Mucosa of rectum (tissue), 2 donors: ENCODE data around the gene DCAF5.

Source experiments
- H3K27ac ChIP-seq, 2 donors: one replicate each; pipeline ENCODE4 v1.7.0; 2013; ENCODE audit warnings: inconsistent platforms in 2 of 2, low read depth in 2 of 2, low read length in 2 of 2
- H3K27me3 ChIP-seq, 2 donors: one replicate each; pipeline ENCODE4 v1.7.0; 2013; ENCODE audit warnings: low read length in 2 of 2; ENCODE audit not compliant: control insufficient read depth in 2 of 2, insufficient read depth in 2 of 2
- H3K36me3 ChIP-seq, 2 donors: one replicate each; pipeline ENCODE4 v1.7.0; 2013; ENCODE audit warnings: low read length in 2 of 2; ENCODE audit not compliant: control insufficient read depth in 2 of 2, insufficient read depth in 2 of 2
- H3K4me1 ChIP-seq, 2 donors: one replicate each; pipeline ENCODE4 v1.7.0; 2013; ENCODE audit warnings: low read length in 2 of 2, mild to moderate bottlenecking in 1 of 2; ENCODE audit not compliant: control insufficient read depth in 2 of 2, insufficient read depth in 2 of 2
- H3K4me3 ChIP-seq, 2 donors: one replicate each; pipeline ENCODE4 v1.7.0; 2013; ENCODE audit warnings: low read length in 2 of 2
- H3K9ac ChIP-seq, 2 donors: one replicate each; pipeline ENCODE4 v1.7.0; 2013; ENCODE audit warnings: low read length in 2 of 2, low read depth in 1 of 2, mild to moderate bottlenecking in 1 of 2
- H3K9me3 ChIP-seq, 2 donors: one replicate each; pipeline ENCODE4 v1.7.0; 2013; ENCODE audit warnings: low read length in 2 of 2; ENCODE audit not compliant: control insufficient read depth in 2 of 2
- donor health status: healthy.
- donor health status: Normal muscosa, but diverticular disease.

The DCAF5 gene

GRCh38 chr14:69059658-69060623 is 93.0 kb downstream of the DCAF5 start:
- Histone ChIP-seq H3K36me3 (peaks cover 35 to 39% of the 10 kb centered on the region in 2 donors), H3K4me3 (no peak overlapping the region), H3K9ac (no peak overlapping the region), H3K9me3 (no peaks in the 10 kb centered on the region), H3K27me3 (no peaks in the 10 kb centered on the region), H3K27ac (no peak overlapping the region), H3K4me1 (no peaks in the 10 kb centered on the region)

- no peak overlapping the region for H3K4me3 ChIP-seq
- H3K36me3 ChIP-seq, result peaks cover 32 to 54% of the 10 kb centered on the region in 2 donors
- no peak overlapping the region for H3K9ac ChIP-seq
- no peak overlapping the region for H3K27ac ChIP-seq
- H3K27me3 ChIP-seq, result no peaks in the 10 kb centered on the region
- H3K4me1 ChIP-seq, result no peaks in the 10 kb centered on the region
- H3K9me3 ChIP-seq, result no peaks in the 10 kb centered on the region
These were observed 96.7 kb downstream of the DCAF5 start for GRCh38 chr14:69055999-69056788.

- no peak overlapping the region for H3K4me3 ChIP-seq
- H3K4me1 ChIP-seq, result peaks cover 0 to 3% of the 10 kb centered on the region in 2 donors
- H3K27ac ChIP-seq, result no peak overlapping the region
- no peak overlapping the region for H3K9ac ChIP-seq
- H3K9me3 ChIP-seq, result no peaks in the 10 kb centered on the region
- H3K36me3 ChIP-seq, result peaks cover 30 to 46% of the 10 kb centered on the region in 2 donors
- no peaks in the 10 kb centered on the region for H3K27me3 ChIP-seq
These were observed 97.8 kb downstream of the DCAF5 start for GRCh38 chr14:69055125-69055524.

GRCh38 chr14:69054030-69054429 is 98.9 kb downstream of the DCAF5 start:
- peaks cover 0 to 5% of the 10 kb centered on the region in 2 donors for H3K4me1 ChIP-seq
- H3K27ac ChIP-seq, result no peak overlapping the region
- no peaks in the 10 kb centered on the region for H3K9me3 ChIP-seq
- H3K27me3 ChIP-seq, result no peaks in the 10 kb centered on the region
- no peak overlapping the region for H3K9ac ChIP-seq
- no peak overlapping the region for H3K4me3 ChIP-seq
- H3K36me3 ChIP-seq, result peaks cover 28 to 46% of the 10 kb centered on the region in 2 donors

DNA sequence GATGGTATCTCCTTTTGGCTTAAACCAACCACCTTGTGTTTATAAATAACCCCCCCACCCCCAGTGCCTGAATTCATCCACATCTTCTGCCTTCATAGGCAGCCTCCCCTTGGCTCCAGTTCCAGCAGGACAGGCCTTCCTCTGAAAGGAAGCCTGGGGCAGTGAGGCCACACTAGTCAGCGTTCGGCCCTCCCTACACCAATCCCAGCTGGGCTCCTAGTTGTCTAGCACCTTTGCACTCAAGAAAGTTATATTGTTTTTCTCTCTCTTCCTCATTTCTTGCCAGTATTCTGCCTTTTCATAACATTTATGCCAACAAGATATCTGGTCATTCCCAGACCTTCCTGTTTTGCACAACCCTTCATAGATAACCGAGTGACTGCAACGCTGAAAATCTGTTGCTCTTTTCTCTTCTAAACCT is 100.7 kb downstream of the DCAF5 start:
- Histone ChIP-seq H3K27me3 (no peaks in the 10 kb centered on the region), H3K4me1 (peaks cover 0 to 5% of the 10 kb centered on the region in 2 donors), H3K9ac (no peak overlapping the region), H3K27ac (no peak overlapping the region), H3K36me3 (peaks cover 23 to 40% of the 10 kb centered on the region in 2 donors), H3K4me3 (no peak overlapping the region), H3K9me3 (no peaks in the 10 kb centered on the region)

- H3K27me3 ChIP-seq, result no peaks in the 10 kb centered on the region
- no peak overlapping the region for H3K27ac ChIP-seq
- H3K4me1 ChIP-seq, result peaks cover 4 to 8% of the 10 kb centered on the region in 2 donors
- H3K36me3 ChIP-seq, result peaks cover 19 to 31% of the 10 kb centered on the region in 2 donors
- H3K9ac ChIP-seq, result no peak overlapping the region
- H3K4me3 ChIP-seq, result no peak overlapping the region
- no peaks in the 10 kb centered on the region for H3K9me3 ChIP-seq
These were observed 102.4 kb downstream of the DCAF5 start for GRCh38 chr14:69050240-69051184.

GRCh38 chr14:69049675-69050074 is 103.2 kb downstream of the DCAF5 start:
- H3K4me1 ChIP-seq, result peaks cover 6 to 14% of the 10 kb centered on the region in 2 donors
- peaks cover 13 to 23% of the 10 kb centered on the region in 2 donors for H3K36me3 ChIP-seq
- H3K27ac ChIP-seq, result no peak overlapping the region
- H3K9me3 ChIP-seq, result no peaks in the 10 kb centered on the region
- H3K4me3 ChIP-seq, result no peak overlapping the region
- no peak overlapping the region for H3K9ac ChIP-seq
- no peaks in the 10 kb centered on the region for H3K27me3 ChIP-seq

DNA sequence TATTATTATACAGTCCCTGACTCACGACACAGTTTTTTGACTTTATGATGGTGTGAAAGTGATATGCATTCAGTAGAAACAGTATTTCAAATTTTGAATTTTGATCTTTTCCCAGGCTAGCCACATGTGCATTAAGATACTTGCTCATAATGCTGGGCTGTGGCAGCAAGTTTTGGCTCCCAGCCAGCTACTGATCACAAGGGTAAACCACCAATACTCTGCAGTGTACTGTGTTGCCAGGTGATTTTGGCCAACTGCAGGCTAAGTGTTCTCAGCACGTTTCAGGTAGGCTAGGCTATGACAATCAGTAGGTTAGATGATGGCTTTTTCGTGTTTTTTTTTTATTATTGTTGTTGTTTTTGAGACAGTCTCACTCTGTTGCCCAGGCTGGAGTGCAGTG is 104.5 kb downstream of the DCAF5 start:
- H3K27ac ChIP-seq, result no peak overlapping the region

GRCh38 chr14:69047255-69047654 is 105.7 kb downstream of the DCAF5 start:
- Histone ChIP-seq H3K36me3 (peaks cover 0 to 1% of the 10 kb centered on the region in 2 donors), H3K9me3 (no peaks in the 10 kb centered on the region), H3K4me3 (no peak overlapping the region), H3K27me3 (no peaks in the 10 kb centered on the region), H3K27ac (no peak overlapping the region), H3K9ac (no peak overlapping the region), H3K4me1 (peaks cover 11 to 21% of the 10 kb centered on the region in 2 donors)

More for the DNA sequence above, 104.5 kb downstream of the DCAF5 start:
- no peak overlapping the region for H3K4me3 ChIP-seq
- no peaks in the 10 kb centered on the region for H3K27me3 ChIP-seq
- H3K9me3 ChIP-seq, result no peaks in the 10 kb centered on the region
- H3K36me3 ChIP-seq, result peaks cover 1 to 10% of the 10 kb centered on the region in 2 donors
- H3K9ac ChIP-seq, result no peak overlapping the region
- peaks cover 6 to 21% of the 10 kb centered on the region in 2 donors for H3K4me1 ChIP-seq
